Panc1 (cell line): ENCODE measurements around the gene CCDC57.

Source experiments
- CTCF ChIP-seq: fragments of 450-650 bp; IDR thresholded peaks from 2 replicates; pipeline ENCODE4 v1.5.1; 2017; ENCODE audit warnings: mild to moderate bottlenecking
- POLR2AphosphoS5 ChIP-seq: IDR thresholded peaks from 2 replicates; pipeline ENCODE4 v1.6.1; 2012; ENCODE audit warnings: mild to moderate bottlenecking, low read depth, low read length, moderate library complexity
- SIN3A ChIP-seq: IDR thresholded peaks from 2 replicates; pipeline ENCODE4 v1.6.1; 2012; ENCODE audit warnings: low read depth, mild to moderate bottlenecking, low read length, moderate library complexity, borderline replicate concordance; ENCODE audit not compliant: insufficient read depth

GRCh38 chr17:82178499-82179261 lies 34.0 kb downstream of the CCDC57 start:
- TF ChIP-seq CTCF = no peak
- no peak for TF ChIP-seq SIN3A
- TF ChIP-seq POLR2AphosphoS5 = no peak; the same call in 1 of the 2 replicates
